ENCODE data around the gene SLC33A1. TPM values are rescaled to one million over a fixed set of nuclear protein-coding genes. Genes with fewer than 3 reads are reported as not detected.

SLC33A1 gene
- total and polyA plus RNA-seq, 2 of the 8 experiments (the other 6 are each of a cell fraction or from before 2014, with no cell fraction given): 15.6 to 24.2 TPM

Other genes with a start within 250 kb of the SLC33A1 start
- 17.2 and 17.4 TPM in 2 replicates for gene PLCH1, start 109.4 kb downstream of the SLC33A1 start, total RNA-seq (2021; fragmentation: NEBNext Ultra II Directional; extraction: Animal tissue kit (Norgen Biotek cat#: 25700))
- gene PLCH1, start 109.4 kb downstream of the SLC33A1 start, polyA plus RNA-seq (2011; rRNA removed): 5.0 and 5.8 TPM in 2 replicates
- 2.4 and 3.4 TPM in 2 replicates for gene C3orf33, start 48.1 kb downstream of the SLC33A1 start, total RNA-seq (2021; fragmentation: NEBNext Ultra II Directional; extraction: Animal tissue kit (Norgen Biotek cat#: 25700))
- 3.3 and 4.5 TPM in 2 replicates for gene C3orf33, start 48.1 kb downstream of the SLC33A1 start, polyA plus RNA-seq (2011; rRNA removed)
- gene GMPS, start 16.2 kb upstream of the SLC33A1 start, total RNA-seq (2021; fragmentation: NEBNext Ultra II Directional; extraction: Animal tissue kit (Norgen Biotek cat#: 25700)): 161 and 175 TPM in 2 replicates
- 31.4 and 57.7 TPM in 2 replicates for gene GMPS, start 16.2 kb upstream of the SLC33A1 start, polyA plus RNA-seq (2011; rRNA removed)